CD1c-positive myeloid dendritic cell (primary cell): ENCODE measurements around the gene DUSP6.

Experiments used
- DNase-seq: peaks from one replicate; pipeline ENCODE4 v3.0.0-alpha.2; 2016; ENCODE audit errors: extremely low spot score

DUSP6 gene

GRCh38 chr12:89352492-89353187, at the start of gene DUSP6:
Gene DUSP6, minus strand, starts transcription at chr12:89352501. Its CDS starts 462 bp downstream, at chr12:89352039.
- peak; percentile 97 for DNase-seq

- no peak for DNase-seq
These were observed 49.2 kb upstream of the DUSP6 start for GRCh38 chr12:89401433-89402058.

- DNase-seq, result no peak
These were observed 48.1 kb upstream of the DUSP6 start for GRCh38 chr12:89400415-89400814.

GRCh38 chr12:89395712-89396111, 43.4 kb upstream of the DUSP6 start:
- no peak for DNase-seq

- peak; percentile 24 for DNase-seq
These were observed 41.3 kb upstream of the DUSP6 start for GRCh38 chr12:89393551-89394121.

GRCh38 chr12:89392391-89392790, 40.1 kb upstream of the DUSP6 start:
- DNase-seq, result peak; percentile 22

- no peak for DNase-seq
These were observed 39.5 kb upstream of the DUSP6 start for GRCh38 chr12:89391726-89392336.

- peak; percentile 56 for DNase-seq
These were observed 38.7 kb upstream of the DUSP6 start for GRCh38 chr12:89390802-89391673.

- DNase-seq, result peak; percentile 62
These were observed 37.7 kb upstream of the DUSP6 start for GRCh38 chr12:89389755-89390661.

- no peak for DNase-seq
These were observed 33.8 kb upstream of the DUSP6 start for GRCh38 chr12:89386138-89386537.

GRCh38 chr12:89384807-89385206, 32.5 kb upstream of the DUSP6 start:
- DNase-seq, result no peak

- peak; percentile 55 for DNase-seq
These were observed 31.9 kb upstream of the DUSP6 start for GRCh38 chr12:89384050-89384758.

GRCh38 chr12:89383235-89384049, 31.1 kb upstream of the DUSP6 start:
- peak; percentile 54 for DNase-seq

GRCh38 chr12:89382328-89382727, 30.0 kb upstream of the DUSP6 start:
- DNase-seq, result peak; percentile 48

- no peak for DNase-seq
These were observed 27.7 kb upstream of the DUSP6 start for GRCh38 chr12:89379839-89380467.

GRCh38 chr12:89379148-89379838, 27.0 kb upstream of the DUSP6 start:
- no peak for DNase-seq

- no peak for DNase-seq
These were observed 24.5 kb upstream of the DUSP6 start for GRCh38 chr12:89376844-89377243.

GRCh38 chr12:89376202-89376529, 23.9 kb upstream of the DUSP6 start:
- no peak for DNase-seq
